Esophagus squamous epithelium (tissue), 5 donors: ENCODE measurements around the gene PPARA. TPM values are rescaled to one million over a fixed set of nuclear protein-coding genes. Genes with fewer than 3 reads are reported as not detected.

Experiments
- DNase-seq: peaks from one replicate; lab custom pipeline; 2025; lab: John Stamatoyannopoulos, UW
- H3K27ac ChIP-seq, 4 donors: fragments of 200-600 bp; sonication (generic); one replicate each; pipeline ENCODE4 v1.5.1; 2016 to 2019; ENCODE audit warnings: mild to moderate bottlenecking in 1 of 4
- H3K27me3 ChIP-seq, 4 donors: fragments of 200-600 bp; sonication (generic); 1 replicate in 3 of 4; 2 replicates in 1 of 4; pipeline versions ENCODE4 v1.5.1 to v1.6.0; 2017 to 2021; ENCODE audit warnings: antibody characterized with exemption in 1 of 4
- H3K36me3 ChIP-seq, 3 donors: fragments of 200-600 bp; sonication (generic); one replicate each; pipeline ENCODE4 v1.5.1; 2016 to 2019
- H3K4me1 ChIP-seq, 3 donors: fragments of 200-600 bp; sonication (generic); one replicate each; pipeline ENCODE4 v1.5.1; 2017 to 2019
- H3K4me3 ChIP-seq, 4 donors: fragments of 200-600 bp; sonication (generic); 1 replicate in 3 of 4; 2 replicates in 1 of 4; pipeline ENCODE4 v1.5.1; 2016 to 2019; ENCODE audit warnings: mild to moderate bottlenecking in 2 of 4, moderate library complexity in 1 of 4
- H3K9me3 ChIP-seq, 3 donors: fragments of 200-600 bp; sonication (generic); one replicate each; pipeline ENCODE4 v1.5.1; 2016 to 2019
- CTCF ChIP-seq, 6 experiments: fragments of 450-650 bp in 4 of 6; fragments of 200-600 bp in 2 of 6; sonication (generic) in 2 of 6; IDR thresholded peaks; one replicate each; pipeline ENCODE4 v1.5.1; 2016 to 2019; ENCODE audit warnings: antibody characterized with exemption in 6 of 6, mild to moderate bottlenecking in 4 of 6, moderate library complexity in 4 of 6
- POLR2A ChIP-seq, 4 donors: fragments of 450-650 bp; IDR thresholded peaks; one replicate each; pipeline ENCODE4 v1.6.1; 2017; ENCODE audit warnings: antibody characterized with exemption in 4 of 4, mild to moderate bottlenecking in 4 of 4, moderate library complexity in 3 of 4
- WGBS, 2 donors: methylation state at CpG; one replicate each; pipeline ENCODE4 v1.1.5; 2018; 5-methylcytosine and 5-hydroxymethylcytosine counted together
- intact Hi-C: fragments of 100-400 bp; cut with DNase I; formaldehyde crosslinking; loops from one replicate; pipeline ENCODE4 v1.15.0; 2022
- total RNA-seq, 4 donors: library from RNA; depleted of rRNA; stranded (reverse); fragments of >200 nt; gene quantifications; one replicate each; pipeline ENCODE4 v1.1.0, GENCODE V29; 2016
- donor health status: DM: yes; HTN: yes; CAD: no.

The PPARA gene
- total RNA-seq, 4 donors from 2014 or later, result 7.7 to 18.5 (median 10.1) TPM

GRCh38 chr22:46179748-46180147 lies 29.4 kb downstream of the PPARA start:
- H3K36me3 ChIP-seq, result peaks cover 0 to 71% (median 7%) of the 10 kb centered on the region in 3 donors
- DNase-seq, result no peak
- H3K4me3 ChIP-seq, result no peak overlapping the region
- intact Hi-C loops, result no loop called here
- H3K4me1 ChIP-seq, result peaks cover 0 to 8% (median 0%) of the 10 kb centered on the region in 3 donors
- H3K27ac ChIP-seq, result no peak overlapping the region
- WGBS, 2 donors, result 93 to 100% methylated on average over 1 of the region's 1 CpG
- TF ChIP-seq CTCF (IDR thresholded peaks at IDR 0.05), result no peak
- TF ChIP-seq POLR2A (IDR thresholded peaks at IDR 0.05), result no peak
- peaks cover 0 to 23% (median 17%) of the 10 kb centered on the region in 3 donors for H3K9me3 ChIP-seq
- H3K27me3 ChIP-seq, result no peaks in the 10 kb centered on the region

- DNase-seq, result no peak
- Histone ChIP-seq H3K4me1 (peaks cover 0 to 8% (median 0%) of the 10 kb centered on the region in 3 donors), H3K27me3 (no peaks in the 10 kb centered on the region), H3K4me3 (no peak overlapping the region), H3K9me3 (peaks cover 0 to 23% (median 17%) of the 10 kb centered on the region in 3 donors), H3K27ac (no peak overlapping the region), H3K36me3 (peaks cover 0 to 78% (median 7%) of the 10 kb centered on the region in 3 donors)
- intact Hi-C loops, result no loop called here
- WGBS, 2 donors, result 93 to 96% methylated on average over 4 to 9 of the region's 12 CpGs
- TF ChIP-seq POLR2A (IDR thresholded peaks at IDR 0.05) (no peak), CTCF (IDR thresholded peaks at IDR 0.05) (no peak)
Observed at GRCh38 chr22:46180370-46181137, 30.2 kb downstream of the PPARA start.

- H3K36me3 ChIP-seq, result peaks cover 0 to 94% (median 7%) of the 10 kb centered on the region in 3 donors
- 72 to 88% methylated on average over 5 of the region's 5 CpGs for WGBS, 2 donors
- DNase-seq, result no peak
Observed at GRCh38 chr22:46183733-46184132, 33.4 kb downstream of the PPARA start.

GRCh38 chr22:46185283-46185682 lies 35.0 kb downstream of the PPARA start:
- no peak for DNase-seq
- intact Hi-C loops, result no loop called here
- WGBS, 2 donors, result 94 to 100% methylated on average over 2 of the region's 2 CpGs
- Histone ChIP-seq H3K27me3 (no peaks in the 10 kb centered on the region), H3K36me3 (peaks cover 0 to 93% (median 3%) of the 10 kb centered on the region in 3 donors), H3K4me1 (no peaks in the 10 kb centered on the region), H3K4me3 (no peak overlapping the region), H3K9me3 (peaks cover 0 to 16% (median 12%) of the 10 kb centered on the region in 3 donors), H3K27ac (no peak overlapping the region)
- TF ChIP-seq POLR2A (IDR thresholded peaks at IDR 0.05) (no peak), CTCF (IDR thresholded peaks at IDR 0.05) (no peak)

More at GRCh38 chr22:46183733-46184132, 33.4 kb downstream of the PPARA start:
- Histone ChIP-seq H3K4me3 (no peak overlapping the region), H3K27ac (no peak overlapping the region), H3K9me3 (peaks cover 0 to 23% (median 17%) of the 10 kb centered on the region in 3 donors), H3K27me3 (no peaks in the 10 kb centered on the region), H3K4me1 (no peaks in the 10 kb centered on the region)
- intact Hi-C loops, result no loop called here
- TF ChIP-seq POLR2A (IDR thresholded peaks at IDR 0.05) (no peak), CTCF (IDR thresholded peaks at IDR 0.05) (no peak)

- WGBS, 2 donors, result 100% methylated on average over 2 of the region's 3 CpGs
Observed at GRCh38 chr22:46187862-46188261, 37.5 kb downstream of the PPARA start.

More at GRCh38 chr22:46187862-46188261, 37.5 kb downstream of the PPARA start:
- Histone ChIP-seq H3K27me3 (no peaks in the 10 kb centered on the region), H3K4me3 (no peak overlapping the region), H3K4me1 (no peaks in the 10 kb centered on the region), H3K9me3 (no peaks in the 10 kb centered on the region), H3K27ac (no peak overlapping the region), H3K36me3 (peaks cover 0 to 84% (median 0%) of the 10 kb centered on the region in 3 donors)
- DNase-seq, result no peak
- TF ChIP-seq POLR2A (IDR thresholded peaks at IDR 0.05) (no peak), CTCF (IDR thresholded peaks at IDR 0.05) (no peak)
- intact Hi-C loops, result no loop called here
